HG03066 (cell line): ENCODE measurements around the gene TSC22D3.
"Not testable (repeated sequence)": the region's sequence is repeated elsewhere in the genome, so short reads cannot be mapped to it uniquely, and the experiment has no call there.

ENCODE experiments used
- ATAC-seq: cut with Tn5 transposase; IDR thresholded peaks from one replicate; pipeline ENCODE4 v1.9.1; 2021; ENCODE audit warnings: low read depth; ENCODE audit not compliant: unreplicated experiment

TSC22D3 gene

DNA sequence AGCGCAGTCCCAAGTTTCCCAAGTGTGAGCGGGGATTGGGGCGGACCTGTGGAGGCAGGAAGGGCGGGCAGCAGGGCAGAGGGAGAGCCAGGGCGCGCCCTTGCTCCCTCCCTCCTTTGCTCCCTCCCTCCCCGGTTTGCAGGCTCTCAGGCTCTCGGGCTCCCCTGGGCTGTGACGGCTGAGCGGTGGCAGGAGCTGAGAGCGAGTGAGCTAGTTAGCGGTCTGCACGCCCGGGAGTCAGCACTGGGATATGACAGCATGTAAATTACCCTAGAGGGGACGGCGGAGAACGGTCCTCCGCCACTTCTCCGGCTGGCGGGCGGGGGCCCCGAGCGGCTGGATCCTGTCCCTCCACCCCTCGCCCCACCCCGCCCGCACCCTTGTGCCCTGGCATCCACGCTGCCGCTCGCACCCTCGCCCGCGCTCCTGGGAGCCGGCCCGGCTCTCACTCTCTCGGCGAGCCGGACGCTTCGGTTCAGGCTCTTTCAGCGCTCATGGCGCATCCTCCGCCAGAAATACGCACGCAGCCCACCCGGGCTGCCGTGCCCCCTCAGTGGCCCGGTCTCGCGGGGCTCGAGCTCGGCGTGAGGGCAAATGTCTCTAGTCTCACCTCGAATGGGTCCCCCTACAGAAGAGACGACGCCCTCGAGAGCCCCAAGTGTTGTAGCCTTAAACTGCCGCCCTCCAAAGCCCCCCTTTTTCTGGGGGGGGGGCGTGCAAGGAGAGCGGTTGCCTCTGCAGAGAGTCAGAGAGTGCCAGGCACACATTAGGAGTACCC is at the start of gene TSC22D3:
Gene TSC22D3, minus strand, starts transcription at position 54 of the 778 bp plus-strand sequence. CDS start 368 bp downstream, outside the sequence.
- peak; percentile 87 for ATAC-seq

- no peak for ATAC-seq
Observed at GRCh38 chrX:107823456-107823855, 47.9 kb upstream of the TSC22D3 start.

DNA sequence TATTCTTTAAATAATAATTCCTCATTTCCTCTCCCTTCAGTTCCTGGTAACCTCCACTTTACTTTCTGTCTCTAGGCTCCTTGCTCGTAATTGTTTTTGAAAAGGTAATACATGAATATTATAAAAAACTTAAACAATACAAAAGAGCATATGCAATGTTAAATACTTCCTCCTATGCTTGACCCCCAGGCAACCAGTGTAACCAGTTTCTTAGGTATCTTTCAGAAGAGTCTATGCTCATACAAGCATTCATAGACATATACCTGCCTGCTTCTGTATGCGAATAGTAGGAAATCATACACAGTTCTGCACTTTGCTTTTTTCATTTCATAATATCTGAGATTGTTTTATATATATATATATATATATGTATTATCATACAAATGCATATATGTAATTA is 47.5 kb upstream of the TSC22D3 start:
- no peak for ATAC-seq

DNA sequence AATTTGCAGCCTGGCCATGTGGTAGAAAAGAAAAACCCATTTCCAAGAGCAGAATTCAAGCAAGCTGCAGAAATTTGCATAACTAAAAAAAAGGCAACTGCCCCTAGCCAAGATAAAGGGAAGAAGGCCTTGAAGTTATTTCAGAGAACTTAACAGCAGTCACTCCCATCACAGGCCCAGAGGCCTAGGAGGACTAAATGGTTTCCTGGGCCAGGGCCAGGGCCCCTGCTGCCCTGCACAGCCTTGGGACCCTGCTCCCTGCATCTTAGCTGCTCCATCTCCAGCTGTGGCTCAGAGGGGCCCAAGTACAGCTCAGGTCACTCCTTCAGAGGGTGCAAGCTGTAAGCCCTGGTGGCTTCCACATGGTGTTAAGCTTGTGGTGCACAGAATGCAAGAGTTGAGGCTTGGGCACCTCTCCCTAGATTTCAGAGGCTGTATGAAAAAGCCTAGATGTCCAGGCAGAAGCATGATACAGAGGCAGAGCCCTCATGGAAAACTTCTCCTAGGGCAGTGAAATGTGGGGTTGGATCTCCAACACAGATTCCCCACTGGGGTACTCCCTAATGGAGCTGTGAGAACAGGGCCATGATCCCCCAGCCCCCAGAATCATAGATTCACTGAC is 43.4 kb upstream of the TSC22D3 start:
- ATAC-seq = no peak

DNA sequence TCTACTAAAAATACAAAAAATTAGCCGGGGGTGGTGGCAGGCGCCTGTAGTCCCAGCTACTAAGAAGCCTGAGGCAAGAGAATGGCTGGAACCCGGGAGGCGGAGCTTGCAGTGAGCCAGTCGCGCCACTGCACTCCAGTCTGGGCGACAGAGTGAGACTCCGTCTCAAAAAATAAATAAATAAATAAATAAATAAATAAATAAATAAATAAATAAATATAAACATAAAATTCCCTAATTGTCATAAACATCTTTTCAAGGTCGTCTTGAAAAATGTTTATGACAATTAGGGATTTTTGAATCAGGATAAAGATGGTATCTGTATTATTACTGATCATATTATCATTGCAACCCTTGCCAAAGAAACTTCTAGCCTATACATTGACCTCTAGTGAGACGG is 34.5 kb upstream of the TSC22D3 start:
- ATAC-seq = not testable (repeated sequence)

- no peak for ATAC-seq
Observed at GRCh38 chrX:107805179-107805578, 29.6 kb upstream of the TSC22D3 start.

DNA sequence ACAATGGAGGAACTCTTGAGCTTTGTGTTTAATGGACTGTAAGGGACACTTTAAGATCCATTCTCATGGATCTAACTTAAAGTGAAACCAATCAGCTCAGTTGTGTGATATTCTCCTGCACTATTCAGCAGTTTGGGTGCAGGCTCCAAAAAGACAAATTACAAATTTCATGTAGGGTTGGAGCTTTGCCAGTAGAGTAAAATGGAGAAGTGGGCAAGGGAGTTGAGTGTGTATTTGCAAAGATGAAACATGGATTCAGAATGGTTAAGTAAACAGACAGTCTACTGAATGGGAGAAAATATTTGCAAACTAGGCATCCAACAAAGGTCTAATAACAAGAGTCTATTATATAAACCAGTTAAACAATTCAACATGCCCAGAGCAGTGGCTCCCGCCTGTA is 28.8 kb upstream of the TSC22D3 start:
- no peak for ATAC-seq

DNA sequence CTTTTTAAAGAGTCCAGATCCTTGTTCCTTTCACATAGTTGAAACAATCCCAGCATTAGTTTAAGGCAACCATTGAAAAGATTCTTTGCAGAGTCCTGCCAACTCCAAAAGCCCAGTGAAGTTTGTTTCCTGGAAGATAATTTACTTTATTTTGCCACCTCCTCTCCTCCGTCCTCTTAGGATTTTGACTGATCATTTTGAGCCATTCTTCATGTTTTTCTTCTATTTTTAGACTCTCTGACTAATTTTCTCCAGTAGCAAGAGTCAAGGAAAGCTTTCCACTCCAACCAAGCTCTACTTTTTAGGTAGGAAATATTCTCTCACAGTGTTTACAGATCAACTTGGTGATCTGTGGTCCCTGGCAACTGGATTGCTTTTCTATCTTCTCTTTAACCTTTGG is 12.2 kb upstream of the TSC22D3 start:
- no peak for ATAC-seq

GRCh38 chrX:107780525-107780924 is 4.9 kb upstream of the TSC22D3 start:
- ATAC-seq = no peak

DNA sequence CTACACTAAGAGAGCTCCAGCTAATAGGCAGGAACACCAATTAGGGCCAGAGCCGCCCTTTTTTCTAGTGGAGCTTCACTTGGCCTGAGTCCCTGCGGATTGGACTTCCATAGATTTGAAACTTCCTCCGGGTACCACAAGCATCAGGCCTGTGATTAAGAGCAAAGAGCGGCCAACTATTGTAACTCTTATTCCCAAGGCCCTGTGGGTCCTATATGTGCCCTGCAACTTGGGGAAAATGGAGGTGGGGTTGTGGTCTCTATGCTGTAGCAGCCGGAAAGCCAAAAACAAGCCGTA is 1.9 kb upstream of the TSC22D3 start, which contains the start of gene NCBP2L:
Gene NCBP2L, plus strand, starts transcription at position 198 of the 297 bp plus-strand sequence. CDS start 16,488 bp downstream, outside the sequence.
- no peak for ATAC-seq

DNA sequence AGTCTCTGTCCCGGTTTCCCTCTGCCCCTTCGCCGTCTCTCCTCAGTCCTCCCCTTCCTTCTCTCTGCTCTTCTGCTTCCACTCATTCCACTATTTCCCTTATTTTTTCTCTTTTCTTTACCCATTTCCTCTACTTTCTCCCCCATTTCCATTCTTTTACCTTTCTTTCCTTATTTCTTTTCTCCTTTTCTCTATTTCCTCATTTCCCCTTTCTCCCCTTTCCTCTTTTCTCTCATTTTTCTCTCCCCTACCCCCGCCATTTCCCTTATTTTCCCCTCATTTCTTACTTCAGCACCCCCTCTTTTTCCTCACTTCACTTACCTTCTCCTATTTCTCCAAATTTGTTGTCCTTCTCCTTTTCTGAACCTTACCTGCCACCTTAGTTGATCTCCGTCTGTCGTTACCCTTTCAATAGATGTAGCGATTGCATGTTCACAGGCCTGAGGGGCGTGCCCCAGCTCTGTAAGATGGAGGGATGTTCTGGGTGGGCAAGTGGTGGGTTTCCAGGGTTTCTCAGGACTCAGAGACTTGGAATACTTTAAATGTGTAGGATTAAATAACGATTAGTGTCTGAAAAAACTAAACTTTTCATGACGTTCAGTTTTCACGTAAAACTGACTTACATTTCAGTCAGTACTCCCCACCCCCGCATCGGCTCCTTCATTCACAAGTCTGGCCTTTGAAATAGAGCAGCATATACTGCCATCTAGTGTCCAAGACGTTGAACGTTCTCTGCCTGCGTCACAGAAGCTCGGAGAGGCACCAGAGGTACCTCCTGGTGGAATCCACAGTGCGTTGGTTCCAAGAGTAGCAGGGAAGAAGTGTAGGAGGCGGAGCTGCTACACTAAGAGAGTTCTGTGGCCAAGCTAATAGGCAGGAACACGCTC is 1.3 kb upstream of the TSC22D3 start:
- peak; percentile 64 for ATAC-seq

GRCh38 chrX:107775000-107775733 is 420 bp downstream of the TSC22D3 start:
- peak; percentile 23 for ATAC-seq

DNA sequence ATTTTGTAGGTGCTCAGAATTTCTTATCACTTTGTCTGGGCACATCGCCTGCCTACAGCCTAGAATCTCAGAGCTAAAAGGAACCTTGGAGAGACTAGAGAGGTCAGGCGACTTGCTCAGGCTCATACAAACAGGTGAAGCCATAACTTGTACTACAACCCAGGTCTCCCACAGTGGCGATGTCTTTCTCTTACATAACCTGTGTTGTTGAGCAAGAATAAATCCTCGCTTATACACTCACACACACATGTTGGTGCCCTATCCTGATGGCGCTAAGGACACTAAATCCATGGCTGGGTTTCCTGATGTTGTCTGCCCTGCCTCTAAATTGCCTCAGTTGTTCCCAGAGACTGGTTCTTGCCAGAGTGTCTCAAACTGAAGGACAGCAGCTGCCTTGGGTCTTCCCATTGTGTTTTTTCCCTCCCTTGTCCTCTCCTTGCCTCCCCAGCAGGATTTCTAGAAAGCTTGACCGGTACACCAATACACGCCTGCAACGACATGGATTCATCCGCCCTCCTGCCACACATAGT is 1.6 kb downstream of the TSC22D3 start:
- no peak for ATAC-seq

DNA sequence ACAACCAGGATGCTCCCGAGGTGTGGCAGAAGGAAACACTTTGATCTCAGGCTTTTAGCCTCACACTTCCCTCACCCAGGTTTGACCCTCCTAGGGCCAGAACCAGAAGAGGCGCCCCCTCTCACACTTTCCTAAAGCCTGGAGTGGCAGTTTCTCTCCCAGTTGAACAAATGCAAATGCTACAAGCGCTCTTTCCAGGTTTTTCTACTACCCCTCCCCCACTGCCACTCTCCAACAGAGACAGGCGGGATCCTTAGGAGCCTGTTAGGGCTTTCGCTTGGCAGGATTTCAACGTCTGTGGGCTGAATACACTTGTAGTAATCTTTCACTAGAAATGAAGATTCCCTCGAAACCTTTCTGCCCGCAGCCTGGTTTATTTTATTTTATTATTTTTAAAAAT is 2.4 kb downstream of the TSC22D3 start:
- ATAC-seq = no peak

DNA sequence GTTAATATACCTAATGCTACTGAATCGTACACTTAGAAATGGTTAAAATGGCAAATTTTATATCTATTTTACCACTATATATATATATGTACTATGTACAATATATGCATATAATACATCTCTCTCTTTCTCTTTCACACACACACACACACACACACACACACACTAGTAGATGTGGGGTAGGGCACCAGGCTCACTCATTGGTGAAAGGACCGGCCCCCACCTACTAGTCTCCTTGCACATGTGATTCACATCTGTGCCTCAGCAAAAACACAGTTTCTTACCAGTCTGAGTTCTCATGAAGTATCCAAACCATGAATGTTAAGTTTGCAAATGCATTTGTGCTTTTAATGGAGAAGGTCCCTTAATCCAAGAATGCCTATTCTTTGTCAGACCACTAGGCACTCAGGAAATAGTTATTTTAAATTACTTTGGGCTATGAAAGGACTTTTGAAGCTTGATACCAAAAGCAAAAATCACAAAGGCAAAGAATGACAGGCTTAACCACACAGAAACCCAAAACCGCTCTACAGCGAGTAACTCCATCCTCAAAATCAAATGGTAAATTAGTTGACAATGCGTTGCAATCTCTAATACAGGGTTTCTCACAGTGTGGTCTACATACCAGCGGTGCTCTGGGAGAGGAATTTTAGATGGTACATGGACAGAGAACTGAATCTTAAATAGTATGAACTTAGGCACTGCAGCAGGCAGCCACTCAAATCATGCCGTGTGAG is 5.8 kb downstream of the TSC22D3 start:
- ATAC-seq = no peak

DNA sequence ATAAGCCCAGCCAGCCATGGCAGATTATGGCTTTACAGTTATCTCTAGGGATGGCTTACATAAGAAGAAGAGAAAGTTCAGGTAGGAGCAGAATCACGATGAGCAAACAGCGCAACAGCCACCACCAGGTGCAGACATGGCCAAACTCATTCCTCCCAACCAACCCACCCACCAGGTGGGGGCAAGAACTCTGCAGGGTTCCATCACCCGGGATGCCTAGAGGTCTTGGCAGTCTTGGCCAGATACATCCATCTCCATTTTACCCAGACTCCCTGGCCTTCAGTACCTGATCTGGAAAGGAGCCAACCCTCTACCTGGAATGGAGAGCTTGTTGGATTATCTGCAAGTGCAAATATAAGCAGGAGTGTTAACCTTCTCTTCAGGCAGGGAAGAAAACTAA is 7.5 kb downstream of the TSC22D3 start:
- no peak for ATAC-seq

- no peak for ATAC-seq
Observed at GRCh38 chrX:107766470-107767150, 9.0 kb downstream of the TSC22D3 start.

DNA sequence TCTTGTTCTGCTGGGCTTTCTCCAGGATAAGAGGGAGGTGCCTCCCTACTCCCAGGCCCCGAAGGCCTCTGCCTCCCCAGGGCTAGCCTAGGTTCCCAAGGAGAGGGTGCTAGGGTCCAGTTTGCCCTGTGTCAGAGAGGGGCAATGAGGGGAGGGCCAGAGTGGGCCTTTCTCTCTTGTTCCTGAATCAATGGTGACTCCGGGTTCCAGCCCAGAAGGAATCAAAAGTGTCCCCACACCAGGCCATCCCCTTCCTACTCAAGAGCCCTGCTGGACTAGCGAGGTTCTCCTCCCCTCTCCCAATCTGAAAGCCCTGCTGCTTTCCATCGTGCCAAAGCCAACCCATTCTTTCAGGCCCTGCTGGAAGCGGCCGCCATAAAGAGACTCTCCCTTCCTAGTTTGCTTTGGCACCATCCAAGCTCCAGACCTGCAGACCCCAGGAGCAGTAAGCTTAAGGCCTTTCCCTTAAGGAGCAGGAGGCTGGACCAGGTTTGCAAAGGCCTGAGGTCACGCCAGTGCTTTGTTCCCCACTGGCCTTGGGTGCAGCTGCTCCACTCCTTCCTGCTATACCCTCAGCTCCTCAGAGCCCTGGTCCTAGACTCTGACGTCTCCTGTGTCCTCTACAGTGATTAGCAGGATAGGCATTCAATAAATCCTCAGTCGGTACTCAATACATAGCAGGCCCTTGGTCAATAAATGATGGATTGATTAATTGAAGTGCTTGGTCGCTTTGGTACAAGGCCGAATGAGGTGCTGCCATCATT is 10.6 kb downstream of the TSC22D3 start:
- ATAC-seq = no peak
